NCI-H146 treated with DMSO at 0.1 percent for 48 hours (cell line): ENCODE results near the gene DNAJB4.
"Not testable (repeated sequence)": the region's sequence is repeated elsewhere in the genome, so short reads cannot be mapped to it uniquely, and the experiment has no call there.

Experiments used
- DNase-seq: peaks from one replicate; lab custom pipeline; 2025; ENCODE audit not compliant: unreplicated experiment; lab: John Stamatoyannopoulos, UW

Gene DNAJB4

DNA sequence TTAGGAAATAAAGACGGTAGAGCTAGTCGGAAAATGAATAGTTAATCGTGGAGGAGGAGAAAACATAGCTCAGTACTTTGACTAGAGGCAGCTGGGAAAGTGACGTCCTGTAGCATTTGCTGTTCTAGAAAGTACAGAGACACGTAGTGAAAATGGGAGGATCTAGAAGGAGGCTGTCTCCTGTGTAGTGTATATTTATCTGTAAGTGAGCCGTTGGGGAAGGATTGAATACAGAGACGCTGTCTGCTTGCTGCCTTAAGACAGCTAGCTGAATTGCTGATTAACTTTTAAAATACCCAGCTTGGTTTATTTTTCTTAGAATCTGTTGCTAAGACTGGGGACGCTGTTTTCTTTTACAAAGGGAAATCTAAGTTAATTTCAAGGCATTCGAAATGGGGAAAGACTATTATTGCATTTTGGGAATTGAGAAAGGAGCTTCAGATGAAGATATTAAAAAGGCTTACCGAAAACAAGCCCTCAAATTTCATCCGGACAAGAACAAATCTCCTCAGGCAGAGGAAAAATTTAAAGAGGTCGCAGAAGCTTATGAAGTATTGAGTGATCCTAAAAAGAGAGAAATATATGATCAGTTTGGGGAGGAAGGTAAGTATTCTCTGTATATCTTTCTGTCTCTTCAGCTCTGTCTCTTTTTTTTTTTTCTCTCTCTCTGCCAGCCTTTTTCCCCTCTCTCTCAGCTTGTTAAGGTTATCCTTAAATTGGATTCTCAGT is at the start of gene DNAJB4:
TSS of gene DNAJB4 (plus strand) at position 221 of the 729 bp plus-strand sequence. CDS start at position 393, 172 bp downstream.
- no peak for DNase-seq

- DNase-seq = no peak
These were observed 49.0 kb upstream of the DNAJB4 start for GRCh38 chr1:77955709-77956108.

GRCh38 chr1:77956464-77956863 is 48.3 kb upstream of the DNAJB4 start:
- DNase-seq = no peak

GRCh38 chr1:77958391-77958790 is 46.3 kb upstream of the DNAJB4 start:
- DNase-seq = no peak

- DNase-seq = no peak
These were observed 45.9 kb upstream of the DNAJB4 start for GRCh38 chr1:77958850-77959249.

- DNase-seq = no peak
These were observed 43.3 kb upstream of the DNAJB4 start for GRCh38 chr1:77961392-77961791.

DNA sequence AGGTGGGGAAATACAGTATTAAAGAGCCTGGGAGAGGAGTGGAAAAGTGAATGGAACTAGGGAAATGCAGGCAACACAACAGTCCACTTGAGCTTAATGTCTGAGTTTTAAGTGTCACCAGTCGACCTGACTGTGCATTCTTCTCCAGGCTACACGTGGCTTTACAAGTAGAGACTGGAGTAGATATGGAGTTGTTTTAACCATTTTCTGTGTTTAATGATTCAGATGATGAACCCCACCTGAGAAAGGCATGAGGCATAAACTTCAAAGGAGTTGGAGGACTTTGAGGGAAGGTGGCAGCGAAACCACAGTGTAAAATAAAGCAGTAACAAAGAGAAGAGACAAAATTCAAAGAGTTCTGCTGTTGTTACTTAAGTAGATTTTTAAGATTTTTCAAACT is 38.4 kb upstream of the DNAJB4 start:
- no peak for DNase-seq

DNA sequence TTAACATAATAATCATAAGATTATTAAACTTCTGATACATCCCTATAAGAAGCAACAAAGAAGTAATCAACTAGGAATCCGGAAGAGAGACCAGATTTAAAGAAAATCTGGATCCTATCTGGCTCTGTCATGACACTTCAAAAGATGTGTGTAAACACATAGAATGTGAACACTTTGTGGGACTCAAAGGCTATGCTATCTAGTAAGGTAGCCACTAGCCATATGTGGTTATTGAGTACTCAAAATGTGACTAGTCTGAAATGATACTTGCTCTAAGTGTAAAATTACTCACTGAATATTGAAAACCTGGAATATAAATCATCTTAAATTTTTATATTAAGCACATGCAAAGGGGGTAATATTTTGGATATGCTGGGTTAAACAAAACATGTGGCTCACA is 34.5 kb upstream of the DNAJB4 start:
- no peak for DNase-seq

- DNase-seq = no peak
These were observed 32.7 kb upstream of the DNAJB4 start for GRCh38 chr1:77972080-77972479.

- DNase-seq = no peak
These were observed 29.4 kb upstream of the DNAJB4 start for GRCh38 chr1:77975386-77975785.

GRCh38 chr1:77975907-77976306 is 28.8 kb upstream of the DNAJB4 start:
- DNase-seq = no peak

GRCh38 chr1:77976433-77977076 is 28.2 kb upstream of the DNAJB4 start:
- no peak for DNase-seq

DNA sequence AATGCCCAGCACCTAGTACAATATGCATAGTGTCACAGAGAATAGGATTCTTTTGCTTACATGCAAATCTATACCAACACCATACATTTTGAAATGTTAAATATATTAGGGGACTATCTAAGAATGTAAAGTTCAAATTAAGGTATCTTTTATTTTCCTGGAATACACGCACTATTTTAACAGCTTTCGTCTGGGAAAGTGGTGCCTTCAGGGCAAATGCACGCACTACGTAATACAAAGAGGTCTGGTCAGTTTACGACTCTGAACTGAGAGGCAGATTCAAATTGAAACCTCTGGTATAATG is 26.8 kb upstream of the DNAJB4 start:
- no peak for DNase-seq

- DNase-seq = peak; percentile 91
These were observed 26.3 kb upstream of the DNAJB4 start for GRCh38 chr1:77978293-77978968.

- DNase-seq = peak; percentile 96
These were observed 25.5 kb upstream of the DNAJB4 start, which contains the start of gene FUBP1 for GRCh38 chr1:77978969-77979876. Gene FUBP1, minus strand, starts transcription at chr1:77979072. Its CDS starts 68 bp downstream, at chr1:77979004.

- DNase-seq = not testable (repeated sequence)
These were observed 21.3 kb upstream of the DNAJB4 start for GRCh38 chr1:77983352-77983996.

DNA sequence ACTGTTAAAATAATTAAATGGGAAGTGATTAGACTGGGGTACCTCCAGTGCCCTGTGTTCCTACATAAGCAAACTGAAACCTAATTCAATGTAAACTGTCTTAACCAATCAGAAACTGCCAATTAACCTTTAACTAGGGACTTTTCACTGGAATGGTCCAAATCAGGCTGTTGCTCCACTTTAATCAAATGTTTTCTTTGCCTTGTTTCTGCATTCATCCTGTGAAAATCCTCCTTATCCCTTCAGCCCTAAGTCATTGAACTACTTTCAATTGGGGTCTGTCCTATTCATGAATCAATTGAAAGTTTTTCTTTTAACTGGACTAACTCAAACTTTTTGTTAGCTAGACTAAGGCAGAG is 20.8 kb upstream of the DNAJB4 start:
- no peak for DNase-seq

- DNase-seq = no peak
These were observed 20.1 kb upstream of the DNAJB4 start for GRCh38 chr1:77984629-77985028.

GRCh38 chr1:77986810-77987209 is 17.9 kb upstream of the DNAJB4 start:
- DNase-seq = no peak

- no peak for DNase-seq
These were observed 16.8 kb upstream of the DNAJB4 start for GRCh38 chr1:77987919-77988318.

DNA sequence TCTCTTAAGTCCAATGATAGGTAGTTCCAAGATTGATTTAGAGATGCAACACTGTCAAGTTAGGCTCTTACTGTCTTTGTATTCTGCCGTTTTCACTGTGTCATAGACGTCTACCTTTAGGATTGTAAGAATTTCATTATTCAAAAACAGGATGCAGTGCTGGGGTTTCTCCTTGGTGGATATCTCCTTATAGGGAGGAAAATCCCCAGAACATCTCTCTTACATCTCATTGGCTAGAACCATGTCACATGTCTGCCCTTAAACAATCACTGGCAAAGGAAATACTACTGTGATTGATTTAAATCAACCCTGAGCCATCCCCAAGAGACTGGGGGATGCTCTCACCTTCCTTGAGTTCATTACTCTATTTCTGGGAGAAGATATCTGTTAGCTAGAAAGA is 15.0 kb upstream of the DNAJB4 start:
- DNase-seq = no peak
